HG03378 (cell line): ENCODE measurements around the gene PKP4.
A peak's percentile ranks its signal among the peaks of the same experiment; 100 is the strongest.

Experiments
- ATAC-seq: cut with Tn5 transposase; IDR thresholded peaks from one replicate; pipeline ENCODE4 v1.9.1; 2021; ENCODE audit warnings: mild to moderate bottlenecking, moderate library complexity; ENCODE audit not compliant: unreplicated experiment

The PKP4 gene

DNA sequence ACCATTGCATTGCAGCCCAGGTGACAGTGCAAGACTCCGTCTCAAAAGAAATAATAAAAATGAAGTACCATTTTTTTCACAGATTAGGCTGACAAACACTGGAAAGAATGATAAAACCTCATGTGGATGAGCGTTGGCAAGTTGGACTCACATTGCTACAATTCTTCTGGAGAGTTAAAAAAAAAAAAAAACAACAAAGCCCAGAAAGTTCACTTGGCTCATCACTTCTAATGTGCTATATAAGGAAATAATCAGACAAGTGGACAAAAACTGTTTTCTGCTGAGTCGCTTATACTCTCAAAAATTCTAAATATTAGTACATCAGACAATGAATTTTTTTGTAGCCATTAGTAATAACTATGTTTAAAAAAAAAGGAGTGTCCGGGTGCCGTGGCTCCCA, 38.4 kb downstream of the PKP4 start:
- no peak for ATAC-seq

DNA sequence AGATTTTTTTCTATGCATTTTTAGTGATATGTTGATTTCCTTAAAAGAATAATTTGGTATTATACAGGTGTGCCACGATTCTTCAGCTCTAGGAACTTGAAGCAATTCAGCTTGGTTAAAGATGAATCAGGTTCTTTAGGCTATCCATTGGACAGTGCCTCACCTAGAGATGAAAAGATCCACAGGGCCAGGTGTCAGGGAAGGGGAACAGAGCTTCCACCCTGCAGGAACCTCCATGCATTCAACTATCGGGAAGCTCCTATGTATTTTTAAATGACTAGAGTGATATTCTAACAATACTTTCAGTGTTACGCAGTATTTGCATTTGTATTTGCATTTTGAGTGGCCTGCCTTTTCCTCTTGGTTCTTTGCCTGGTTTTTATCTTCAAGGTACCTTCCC, 40.2 kb downstream of the PKP4 start:
- no peak for ATAC-seq

DNA sequence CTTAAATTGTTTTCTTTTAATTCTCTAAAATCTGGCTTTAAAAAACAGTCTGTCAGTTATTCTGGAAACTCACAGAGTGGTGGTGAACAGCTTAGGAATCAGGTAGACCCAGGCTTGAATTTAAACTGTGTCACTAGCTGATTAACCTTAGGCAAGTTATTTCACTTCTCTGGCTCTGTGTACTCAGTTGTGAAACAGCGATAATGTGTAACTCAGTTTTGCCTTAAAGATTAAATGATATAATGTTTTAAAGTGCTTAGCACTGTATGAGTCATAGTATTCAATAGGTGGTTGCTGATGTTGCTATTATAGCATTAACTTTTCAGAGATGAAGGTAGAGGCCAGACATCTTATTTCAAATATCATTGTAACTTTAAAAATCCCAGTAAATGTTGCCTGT, 40.7 kb downstream of the PKP4 start:
- ATAC-seq, result no peak

DNA sequence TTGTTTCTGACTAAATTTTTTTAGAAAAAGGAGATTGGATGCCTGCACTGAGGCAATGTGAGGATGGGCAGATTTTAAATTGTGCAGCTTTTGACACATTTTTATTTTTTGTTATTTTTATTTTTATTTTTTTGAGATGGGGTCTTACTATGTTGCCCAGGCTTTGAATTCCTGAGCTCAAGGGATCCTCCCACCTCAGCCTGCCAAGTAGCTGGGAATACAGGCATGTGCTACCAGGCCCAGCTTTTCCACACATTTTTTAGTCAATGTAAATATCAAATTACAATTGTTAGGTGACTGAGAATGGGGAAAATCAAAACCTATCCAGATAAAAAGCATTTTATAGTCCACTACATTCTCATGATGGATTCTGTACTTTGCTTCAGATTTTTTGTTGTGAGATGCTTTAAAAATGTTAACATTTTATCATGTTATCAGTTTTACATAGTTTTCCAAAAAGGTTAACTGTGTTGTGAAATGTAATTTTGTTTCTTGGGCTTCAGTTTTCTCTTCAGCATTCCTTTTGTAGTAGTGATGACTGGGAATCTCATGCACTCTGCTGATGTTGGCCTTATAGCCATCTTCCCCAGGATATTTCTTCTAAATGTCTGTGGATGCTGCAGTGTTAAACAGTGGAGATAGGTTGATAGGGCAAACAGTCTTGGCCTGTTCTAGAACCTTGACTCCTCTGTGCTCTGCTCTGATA, 41.4 kb downstream of the PKP4 start:
- ATAC-seq, result no peak

DNA sequence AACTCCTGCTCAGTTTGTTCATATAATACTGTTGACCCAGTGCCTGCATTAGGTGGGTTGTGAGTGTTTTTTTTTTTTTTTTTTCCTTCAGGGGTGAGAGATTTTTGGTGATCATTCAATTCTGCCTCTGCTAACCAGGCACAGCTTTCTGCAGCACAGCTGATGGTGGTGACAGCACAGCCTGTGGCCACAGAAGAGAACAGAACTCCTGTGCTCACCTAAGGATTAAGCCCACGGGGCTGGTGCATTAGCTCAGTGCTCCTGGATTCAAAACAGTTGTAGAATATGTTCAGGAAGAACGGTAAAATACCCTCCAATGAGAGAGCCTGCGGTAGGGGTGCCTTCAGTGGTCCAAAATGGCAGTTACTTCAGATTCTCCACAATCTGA, 42.0 kb downstream of the PKP4 start:
- no peak for ATAC-seq

DNA sequence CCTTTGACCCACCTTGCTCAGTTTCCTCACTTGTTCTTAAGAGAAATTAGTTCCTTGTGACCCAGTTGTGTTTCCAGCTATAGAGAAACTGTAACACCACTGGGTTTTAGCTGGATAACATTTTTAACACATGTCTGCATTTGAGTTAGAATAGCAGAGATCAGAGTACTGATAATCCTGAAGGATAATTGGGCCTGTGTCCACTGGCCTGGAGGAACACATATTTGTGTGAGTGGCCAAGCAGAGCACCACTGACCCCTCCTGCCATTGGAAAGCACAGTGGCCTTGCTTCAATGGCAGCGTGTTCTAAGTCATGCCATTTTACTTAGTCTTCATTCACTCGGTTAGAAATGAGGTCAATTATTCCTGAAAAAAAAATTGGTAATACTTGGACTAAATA, 42.6 kb downstream of the PKP4 start:
- ATAC-seq, result no peak

DNA sequence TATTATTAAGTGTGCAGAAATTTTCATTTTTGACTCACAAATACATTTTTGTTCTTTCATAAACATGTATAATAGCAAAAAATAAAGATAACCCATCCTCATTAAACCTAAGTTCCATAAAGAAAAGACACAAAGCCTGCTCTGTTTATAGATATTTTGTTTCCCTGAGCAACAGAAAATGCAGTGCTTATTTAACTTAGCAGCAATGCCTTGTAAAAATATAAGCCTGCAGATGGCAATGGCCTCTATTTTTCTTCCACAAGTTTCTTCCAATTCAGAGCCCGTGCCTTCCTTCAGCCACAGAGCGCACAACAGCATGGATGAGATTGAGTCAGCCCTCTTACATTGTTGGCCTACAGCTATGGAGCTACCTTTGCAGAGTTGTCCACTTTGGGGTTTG, 43.6 kb downstream of the PKP4 start:
- ATAC-seq, result no peak

DNA sequence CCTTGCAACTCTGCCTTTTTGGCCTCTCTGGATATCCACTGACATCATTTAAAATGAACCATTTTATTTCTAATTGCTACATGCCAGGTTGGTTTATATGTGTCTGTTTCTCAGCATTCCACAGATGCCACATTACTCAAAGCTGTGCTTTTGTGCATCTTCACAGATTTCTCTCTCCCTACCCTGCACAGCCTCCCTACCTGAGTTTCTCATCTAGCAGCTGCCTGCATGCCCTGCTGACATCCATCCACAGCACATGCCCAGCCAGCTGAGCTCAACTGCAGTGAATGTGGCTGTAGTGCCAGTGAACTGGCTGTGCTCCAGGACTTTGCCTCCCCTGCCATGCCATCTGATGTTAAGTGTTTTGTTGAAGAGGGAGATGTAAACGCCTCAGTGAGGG, 44.5 kb downstream of the PKP4 start:
- ATAC-seq, result no peak

DNA sequence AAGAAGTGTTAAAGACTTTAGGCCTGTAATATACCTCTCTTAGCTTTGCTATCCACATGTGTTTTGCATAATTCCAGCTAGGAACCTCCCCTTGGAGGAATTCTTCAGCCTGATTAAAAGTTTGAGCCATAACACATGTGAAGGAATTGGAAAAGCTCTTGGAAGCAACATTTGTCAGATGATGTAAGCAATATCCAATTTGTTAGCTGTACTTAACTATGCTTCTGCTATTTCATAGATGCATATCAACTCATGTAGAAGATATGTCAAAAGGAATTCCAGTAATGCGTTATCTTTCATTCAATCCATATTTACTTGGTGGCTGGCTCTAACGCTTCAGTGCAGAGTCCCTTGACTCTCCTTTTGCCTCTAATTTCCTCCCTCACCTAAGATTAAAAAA, 46.2 kb downstream of the PKP4 start:
- no peak for ATAC-seq

DNA sequence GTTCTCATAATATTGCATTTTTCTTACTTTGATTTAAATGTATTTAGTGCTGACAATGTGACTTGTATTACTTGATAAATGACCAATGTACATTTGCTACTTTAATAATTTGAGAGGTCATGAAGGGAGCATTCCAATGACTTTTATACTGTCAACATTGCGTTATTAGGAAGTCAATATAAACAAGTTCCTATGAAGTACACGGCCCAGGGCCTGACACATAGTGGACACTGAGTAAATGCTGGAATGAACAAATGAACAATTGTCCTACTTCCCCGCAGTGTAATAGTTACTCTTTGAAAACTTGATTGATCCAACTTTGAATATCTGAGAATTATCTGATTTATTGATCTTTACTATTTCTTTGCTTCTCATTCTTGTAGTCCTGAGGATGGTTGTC, 47.3 kb downstream of the PKP4 start:
- ATAC-seq, result no peak

DNA sequence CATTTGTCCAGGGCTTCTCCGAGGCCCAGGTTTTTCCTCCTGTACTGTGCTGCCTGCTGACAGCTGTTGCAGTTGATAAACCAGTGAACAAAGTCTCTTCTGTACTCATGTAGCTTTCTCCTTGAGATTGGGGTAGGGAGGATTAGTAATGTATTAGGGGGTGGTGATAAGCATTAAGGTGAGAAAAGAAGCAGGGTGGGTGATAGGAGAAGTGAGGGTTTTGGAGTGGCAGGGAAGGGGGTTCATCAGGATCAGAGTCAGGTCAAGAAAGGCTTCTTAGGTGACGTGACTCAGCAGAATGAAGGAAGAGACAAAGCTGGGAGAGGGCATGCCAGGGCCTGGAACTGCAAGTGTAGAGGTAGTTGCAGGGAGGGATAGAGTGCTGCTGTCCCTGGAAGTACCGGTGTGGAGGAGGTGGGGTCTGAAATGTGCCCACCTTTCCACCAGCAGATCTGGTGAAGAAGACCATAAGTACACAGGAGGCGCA, 48.7 kb downstream of the PKP4 start:
- no peak for ATAC-seq

DNA sequence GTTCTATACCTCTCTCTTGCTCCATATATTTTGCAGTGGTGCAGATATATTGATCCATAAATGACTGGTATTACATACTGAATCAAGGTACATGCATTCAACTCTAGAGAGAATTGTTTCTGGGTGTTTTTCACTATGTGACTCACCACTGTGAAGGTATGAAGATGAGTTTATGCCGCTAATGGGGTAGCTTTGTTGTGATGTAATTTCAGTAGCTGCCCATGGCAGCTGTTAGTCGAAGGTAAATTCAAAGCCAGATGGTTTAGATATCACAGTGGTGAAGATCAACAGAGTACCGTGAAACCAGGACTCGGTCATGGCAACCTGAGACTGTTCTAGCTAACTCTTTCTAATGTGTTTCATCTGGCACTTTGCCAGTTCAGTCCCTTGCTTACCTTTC, 50.4 kb downstream of the PKP4 start:
- ATAC-seq, result peak; percentile 73

DNA sequence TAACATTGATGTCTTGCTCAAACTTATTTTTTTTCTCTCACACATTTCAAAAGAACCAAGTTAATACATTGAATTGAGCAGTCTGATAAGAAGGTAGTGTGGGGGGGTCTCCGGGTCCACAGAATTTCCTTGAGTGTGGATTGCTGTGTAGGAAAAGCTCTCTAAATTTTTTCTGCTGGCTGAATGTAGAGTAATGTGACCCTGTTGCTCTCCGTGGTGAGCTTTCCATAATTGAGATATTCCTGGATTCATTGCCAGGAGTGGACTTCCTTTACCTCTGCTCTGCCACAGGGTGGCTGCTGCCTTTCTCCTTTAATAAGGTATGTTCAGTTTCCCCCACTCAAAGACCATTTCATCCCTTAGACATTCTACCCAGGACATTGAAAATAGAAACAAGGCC, 50.9 kb downstream of the PKP4 start:
- no peak for ATAC-seq

DNA sequence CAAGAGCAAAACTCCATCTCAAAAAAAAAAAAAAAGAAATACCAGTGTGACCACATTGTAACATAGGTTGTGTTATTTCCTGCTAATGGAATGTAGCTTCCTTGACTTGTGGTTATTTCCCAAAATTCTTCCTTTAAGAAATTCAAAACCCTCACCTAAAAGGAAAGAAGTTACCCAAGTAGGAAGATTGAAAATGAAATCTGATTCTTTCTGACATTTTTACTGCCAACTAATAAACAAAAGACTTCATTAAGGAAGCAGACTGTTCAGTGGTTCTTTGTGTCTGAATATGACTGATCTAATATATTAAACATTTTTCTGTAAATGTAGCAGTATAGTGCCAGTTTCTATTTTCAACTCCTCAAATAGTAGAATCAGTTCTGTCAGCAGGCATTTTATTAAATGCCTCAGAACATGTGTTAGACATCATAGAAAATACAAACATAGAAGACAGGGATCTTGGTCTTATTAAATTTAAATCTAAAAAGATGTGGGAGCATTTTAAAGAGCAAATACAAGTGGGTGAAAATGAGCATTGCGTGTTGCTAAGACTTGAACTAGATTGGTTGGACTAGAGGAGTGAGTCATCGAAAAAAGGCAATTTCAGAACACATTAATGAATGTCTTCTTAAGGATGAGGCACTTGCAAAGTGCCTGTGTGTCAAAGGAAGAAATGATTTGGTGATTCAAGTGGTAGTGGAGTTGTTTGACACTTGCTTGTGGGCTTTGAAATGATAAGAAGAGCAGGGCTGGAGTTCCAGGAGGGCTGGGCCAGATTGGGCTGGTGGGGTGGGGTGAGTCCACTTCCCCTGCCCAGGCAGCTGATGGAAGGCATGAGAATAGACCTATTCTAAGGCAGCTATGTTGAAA, 53.4 kb downstream of the PKP4 start:
- ATAC-seq, result no peak

DNA sequence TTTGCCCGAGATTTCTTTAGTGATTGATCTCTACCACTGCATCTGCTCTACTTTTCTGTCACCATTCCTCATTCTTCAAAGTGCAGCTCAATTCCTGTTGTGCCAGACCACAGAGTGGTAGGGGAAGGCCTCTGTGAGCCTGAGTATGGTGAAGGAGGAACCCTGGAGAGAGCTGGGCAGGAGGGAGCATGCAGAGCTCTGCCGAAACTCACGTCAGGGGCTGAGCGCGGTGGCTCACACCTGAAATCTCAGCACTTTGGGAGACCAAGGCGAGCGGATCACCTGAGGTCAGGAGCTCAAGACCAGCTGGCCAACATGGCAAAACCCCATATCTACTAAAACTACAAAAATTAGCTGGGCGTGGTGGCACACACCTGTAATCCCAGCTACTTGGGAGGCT, 54.1 kb downstream of the PKP4 start:
- no peak for ATAC-seq

DNA sequence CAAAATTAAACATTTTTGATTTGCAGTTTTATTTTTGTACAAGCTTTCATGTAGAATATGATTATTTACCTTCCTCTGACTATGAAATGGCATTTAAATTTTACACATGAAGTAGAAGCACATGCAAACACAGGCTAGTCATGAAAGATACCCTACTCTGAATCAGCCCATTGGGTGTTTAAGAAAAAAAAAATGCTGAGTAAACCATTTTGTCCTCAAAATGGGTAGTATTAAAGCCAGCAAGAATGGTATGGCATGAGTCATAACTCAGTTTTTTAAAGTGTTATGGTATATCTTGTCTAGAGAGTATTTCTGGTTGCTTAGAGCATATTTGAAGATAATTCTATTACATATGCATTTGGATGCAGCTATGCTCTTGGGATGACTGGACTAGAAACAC, 55.0 kb downstream of the PKP4 start:
- ATAC-seq, result no peak

DNA sequence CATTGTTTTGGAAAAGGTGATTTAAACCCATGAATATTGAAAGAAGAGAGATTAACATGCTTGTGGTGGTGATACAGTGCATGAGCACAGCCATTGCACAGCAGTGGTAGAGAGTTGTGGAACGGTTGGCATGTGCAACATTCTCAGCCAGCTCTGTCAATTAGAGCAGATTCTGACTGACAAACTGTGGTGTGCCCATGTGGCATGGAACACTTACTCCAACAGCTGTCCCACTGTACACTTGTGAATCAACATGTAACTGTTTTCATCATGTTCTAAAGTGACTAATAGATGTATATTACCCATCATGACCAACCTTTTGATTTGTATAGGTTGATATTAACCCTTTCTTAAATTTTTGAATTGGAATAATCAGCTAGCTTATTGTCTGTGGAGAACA, 55.6 kb downstream of the PKP4 start:
- ATAC-seq, result no peak

DNA sequence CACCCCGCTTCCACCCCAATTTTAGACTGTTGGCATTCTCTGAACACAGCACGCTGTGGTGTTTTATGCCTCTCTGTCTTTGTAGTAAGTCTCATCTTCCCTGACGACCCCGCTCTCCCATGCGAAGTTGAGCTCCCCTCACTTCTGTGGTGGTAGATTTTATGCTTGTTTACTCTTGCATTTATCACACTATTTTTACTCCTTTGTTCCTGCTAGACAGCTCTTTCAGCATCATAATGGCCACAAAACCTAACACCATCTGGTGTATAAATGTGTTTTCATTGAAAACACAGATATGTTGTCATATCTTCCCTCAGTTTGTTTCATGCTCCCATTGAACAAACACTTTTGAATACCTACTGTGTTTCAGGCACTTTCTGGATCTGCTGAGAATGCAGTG, 57.1 kb downstream of the PKP4 start:
- no peak for ATAC-seq

DNA sequence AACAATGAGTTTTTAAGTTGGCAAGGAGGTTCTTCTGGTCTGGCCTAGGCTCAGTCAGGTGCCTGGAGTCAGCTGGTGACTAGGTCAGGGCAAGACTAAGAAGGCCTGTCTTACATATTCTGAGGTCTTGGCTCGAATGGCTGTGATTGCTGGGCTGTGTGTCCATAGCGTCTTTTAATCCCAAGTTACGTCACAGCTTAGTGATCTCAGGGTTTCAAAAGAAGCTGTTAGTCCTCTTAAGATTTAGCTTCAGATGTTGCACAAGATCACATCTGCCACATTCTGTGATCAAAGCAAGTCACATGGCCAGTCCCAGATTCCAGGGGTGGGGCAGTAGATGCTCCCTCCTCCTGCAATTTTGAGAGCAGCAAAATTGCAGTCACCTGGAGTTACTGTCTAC, 61.3 kb downstream of the PKP4 start:
- ATAC-seq, result no peak

DNA sequence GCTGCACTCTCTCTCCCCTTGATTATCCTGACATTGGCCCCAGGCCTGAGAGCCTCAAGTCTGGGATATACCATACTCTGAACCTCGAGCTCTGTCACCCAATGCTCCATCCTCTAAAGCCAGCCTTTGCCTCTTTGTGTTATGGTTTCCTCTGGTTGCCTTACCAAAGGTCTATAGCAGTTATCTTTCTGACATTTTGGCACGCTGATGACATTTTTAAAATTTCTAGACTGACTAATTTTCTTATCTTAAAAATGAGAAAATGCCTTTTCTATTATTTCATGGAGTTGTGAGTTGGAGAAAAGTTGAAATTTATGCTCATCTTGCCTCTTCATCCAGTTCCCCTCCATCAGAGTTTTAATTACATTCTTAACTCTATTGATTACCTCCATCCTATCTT, 62.7 kb downstream of the PKP4 start:
- ATAC-seq, result no peak

DNA sequence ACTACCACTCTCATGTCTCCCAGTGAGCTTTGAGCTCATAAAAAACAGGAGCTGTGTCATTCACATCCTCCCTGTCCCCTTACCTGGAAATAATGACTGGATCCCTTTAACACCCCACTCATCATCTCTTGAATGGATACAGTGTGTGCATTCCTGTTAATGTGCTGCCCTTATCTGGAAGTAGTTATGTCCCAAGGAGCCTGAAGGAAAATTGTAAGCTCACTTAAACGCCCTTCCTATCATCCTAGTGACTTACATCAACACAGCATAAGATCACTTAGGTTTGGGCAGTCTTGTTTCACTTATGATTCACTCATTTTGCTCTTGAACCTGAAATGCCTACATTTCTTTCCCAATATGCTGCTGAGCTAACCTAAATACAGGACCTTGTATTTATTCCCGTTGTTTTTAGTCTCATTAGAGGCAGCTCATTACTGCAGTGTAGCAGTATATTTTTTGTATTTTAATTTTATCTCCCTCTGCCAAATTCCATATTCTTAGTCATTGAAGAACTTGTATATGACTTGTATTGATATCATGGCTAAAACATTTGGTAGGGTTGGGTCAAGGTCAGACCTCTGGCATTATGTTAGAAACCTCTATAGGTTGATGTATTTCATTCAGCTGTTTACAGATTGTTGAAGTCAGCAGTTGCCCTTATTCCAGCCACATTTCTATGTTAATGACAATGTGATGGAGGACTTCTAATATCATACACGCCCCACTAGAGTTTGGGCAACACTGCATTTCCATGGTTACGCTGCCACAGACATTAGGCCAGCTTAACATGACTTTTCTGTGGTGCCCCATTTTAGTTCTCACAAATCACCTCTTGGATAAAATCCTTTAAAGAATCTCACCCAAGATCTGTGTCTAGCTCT, 72.9 kb downstream of the PKP4 start:
- ATAC-seq, result no peak
